Measurements from ENCODE around the gene RIBC2.

- TF ChIP-seq ZBTB33 (IDR thresholded peaks at IDR 0.05): no peak
- TF ChIP-seq, protein P1, sequence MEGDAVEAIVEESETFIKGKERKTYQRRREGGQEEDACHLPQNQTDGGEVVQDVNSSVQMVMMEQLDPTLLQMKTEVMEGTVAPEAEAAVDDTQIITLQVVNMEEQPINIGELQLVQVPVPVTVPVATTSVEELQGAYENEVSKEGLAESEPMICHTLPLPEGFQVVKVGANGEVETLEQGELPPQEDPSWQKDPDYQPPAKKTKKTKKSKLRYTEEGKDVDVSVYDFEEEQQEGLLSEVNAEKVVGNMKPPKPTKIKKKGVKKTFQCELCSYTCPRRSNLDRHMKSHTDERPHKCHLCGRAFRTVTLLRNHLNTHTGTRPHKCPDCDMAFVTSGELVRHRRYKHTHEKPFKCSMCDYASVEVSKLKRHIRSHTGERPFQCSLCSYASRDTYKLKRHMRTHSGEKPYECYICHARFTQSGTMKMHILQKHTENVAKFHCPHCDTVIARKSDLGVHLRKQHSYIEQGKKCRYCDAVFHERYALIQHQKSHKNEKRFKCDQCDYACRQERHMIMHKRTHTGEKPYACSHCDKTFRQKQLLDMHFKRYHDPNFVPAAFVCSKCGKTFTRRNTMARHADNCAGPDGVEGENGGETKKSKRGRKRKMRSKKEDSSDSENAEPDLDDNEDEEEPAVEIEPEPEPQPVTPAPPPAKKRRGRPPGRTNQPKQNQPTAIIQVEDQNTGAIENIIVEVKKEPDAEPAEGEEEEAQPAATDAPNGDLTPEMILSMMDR (IDR thresholded peaks at IDR 0.05; ENCODE audit: low read depth, low read length, missing input control): no peak
- no peak for TF ChIP-seq GABPA (IDR thresholded peaks at IDR 0.05 in 1 of 2, conservative IDR thresholded peaks at IDR 0.05 in 1 of 2)
- no peak for TF ChIP-seq TAF1 (conservative IDR thresholded peaks at IDR 0.05)
- TF ChIP-seq NR2F2 (IDR thresholded peaks at IDR 0.05): no peak
- TF ChIP-seq, protein P2, sequence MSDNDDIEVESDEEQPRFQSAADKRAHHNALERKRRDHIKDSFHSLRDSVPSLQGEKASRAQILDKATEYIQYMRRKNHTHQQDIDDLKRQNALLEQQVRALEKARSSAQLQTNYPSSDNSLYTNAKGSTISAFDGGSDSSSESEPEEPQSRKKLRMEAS (IDR thresholded peaks at IDR 0.05): no peak
- no peak for TF ChIP-seq RAD21 (IDR thresholded peaks at IDR 0.05)
- TF ChIP-seq, protein P3, sequence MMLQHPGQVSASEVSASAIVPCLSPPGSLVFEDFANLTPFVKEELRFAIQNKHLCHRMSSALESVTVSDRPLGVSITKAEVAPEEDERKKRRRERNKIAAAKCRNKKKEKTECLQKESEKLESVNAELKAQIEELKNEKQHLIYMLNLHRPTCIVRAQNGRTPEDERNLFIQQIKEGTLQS (IDR thresholded peaks at IDR 0.05): no peak
- TF ChIP-seq EGR1 (IDR thresholded peaks at IDR 0.05; ENCODE audit: low read depth in 2 of 2): no peak
- no peak for TF ChIP-seq YY1 (IDR thresholded peaks at IDR 0.05)
- TF ChIP-seq SP1 (IDR thresholded peaks at IDR 0.05): no peak
Measured at GRCh38 chr22:45453764-45454163, 40.3 kb downstream of the RIBC2 start.
